GM12891 (cell line): ENCODE measurements around the gene SIPA1L3.

Experiments
- POLR2A ChIP-seq: IDR thresholded peaks from 2 replicates; pipeline ENCODE4 v1.6.1; 2011; ENCODE audit warnings: low read depth, low read length, control low read depth
- POLR2AphosphoS5 ChIP-seq: IDR thresholded peaks from 2 replicates; pipeline ENCODE4 v1.6.1; 2011; ENCODE audit warnings: low read depth, low read length, control low read depth
- POU2F2 ChIP-seq: IDR thresholded peaks from 2 replicates; pipeline ENCODE4 v1.6.1; 2011; ENCODE audit warnings: low read depth, mild to moderate bottlenecking, control low read depth, low read length, moderate library complexity
- SPI1 ChIP-seq: IDR thresholded peaks from 2 replicates; pipeline ENCODE4 v1.6.1; 2011; ENCODE audit warnings: low read depth, low read length, control low read depth
- TAF1 ChIP-seq: IDR thresholded peaks from 2 replicates; pipeline ENCODE4 v1.6.1; 2011; ENCODE audit warnings: low read depth, low read length, control low read depth

DNA sequence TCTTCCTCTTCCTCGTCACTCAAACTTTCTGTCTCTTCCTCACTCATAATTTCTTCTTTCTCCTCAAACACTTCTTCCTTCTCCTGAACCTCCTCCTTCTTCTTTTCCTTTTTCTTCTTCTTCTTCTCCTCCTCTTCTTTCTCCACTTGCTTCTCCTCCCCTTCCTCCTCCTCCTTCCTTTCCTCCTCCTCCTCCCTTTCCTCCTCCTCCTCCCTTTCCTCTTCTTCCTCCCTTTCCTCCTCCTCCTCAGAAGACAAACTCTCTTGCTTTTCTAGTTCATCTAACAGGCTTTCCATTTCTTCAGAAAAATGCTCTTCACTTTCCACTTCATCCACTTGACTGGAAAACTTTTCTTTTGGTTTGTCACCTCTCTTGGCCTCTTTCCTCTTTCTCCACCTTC is 20.4 kb upstream of the SIPA1L3 start:
- TF ChIP-seq POLR2A: no peak
- no peak for TF ChIP-seq POLR2AphosphoS5
- TF ChIP-seq TAF1: no peak
- TF ChIP-seq POU2F2: no peak
- no peak for TF ChIP-seq SPI1
